ENCODE measurements around the gene MED6. TPM values are rescaled to one million over a fixed set of nuclear protein-coding genes. Genes with fewer than 3 reads are reported as not detected.

MED6 gene
- total RNA-seq, 4 donors from 2014 or later, result 27.1 to 58.7 (median 44.3) TPM

DNA sequence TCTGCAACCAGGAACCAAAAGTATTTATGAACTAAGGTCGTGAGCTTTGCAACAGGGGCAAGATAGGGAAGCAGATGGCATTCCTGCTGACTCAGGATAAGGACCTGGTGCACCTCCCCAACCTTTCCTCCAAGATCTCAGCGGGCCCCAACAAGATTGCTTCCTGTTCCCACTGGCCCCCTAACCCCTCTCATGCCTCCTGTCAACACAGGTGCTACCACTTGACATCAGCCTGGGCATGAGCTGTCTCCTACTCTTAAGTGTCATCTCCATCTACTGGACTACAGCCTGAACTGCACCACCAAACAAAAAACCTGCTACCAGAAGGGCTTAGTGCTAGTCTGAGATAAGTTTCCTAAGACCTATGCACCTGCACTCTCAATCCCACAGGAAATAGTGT is 32.7 kb downstream of the MED6 start:
- WGBS, 2 donors, result 64 to 66% methylated on average over 2 of the region's 2 CpGs
- H3K4me3 ChIP-seq (ENCODE audit: low read depth, poor library complexity, severe bottlenecking), result no peak overlapping the region
- TF ChIP-seq, protein P1, sequence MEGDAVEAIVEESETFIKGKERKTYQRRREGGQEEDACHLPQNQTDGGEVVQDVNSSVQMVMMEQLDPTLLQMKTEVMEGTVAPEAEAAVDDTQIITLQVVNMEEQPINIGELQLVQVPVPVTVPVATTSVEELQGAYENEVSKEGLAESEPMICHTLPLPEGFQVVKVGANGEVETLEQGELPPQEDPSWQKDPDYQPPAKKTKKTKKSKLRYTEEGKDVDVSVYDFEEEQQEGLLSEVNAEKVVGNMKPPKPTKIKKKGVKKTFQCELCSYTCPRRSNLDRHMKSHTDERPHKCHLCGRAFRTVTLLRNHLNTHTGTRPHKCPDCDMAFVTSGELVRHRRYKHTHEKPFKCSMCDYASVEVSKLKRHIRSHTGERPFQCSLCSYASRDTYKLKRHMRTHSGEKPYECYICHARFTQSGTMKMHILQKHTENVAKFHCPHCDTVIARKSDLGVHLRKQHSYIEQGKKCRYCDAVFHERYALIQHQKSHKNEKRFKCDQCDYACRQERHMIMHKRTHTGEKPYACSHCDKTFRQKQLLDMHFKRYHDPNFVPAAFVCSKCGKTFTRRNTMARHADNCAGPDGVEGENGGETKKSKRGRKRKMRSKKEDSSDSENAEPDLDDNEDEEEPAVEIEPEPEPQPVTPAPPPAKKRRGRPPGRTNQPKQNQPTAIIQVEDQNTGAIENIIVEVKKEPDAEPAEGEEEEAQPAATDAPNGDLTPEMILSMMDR (IDR thresholded peaks at IDR 0.05), result no peak
- TF ChIP-seq POLR2A (IDR thresholded peaks at IDR 0.05), result no peak
- no peak for DNase-seq (ENCODE audit: low spot score in 2 of 2)
- intact Hi-C loops (cut with DNase I; ENCODE audit: low total_unique reads), result no loop called here

DNA sequence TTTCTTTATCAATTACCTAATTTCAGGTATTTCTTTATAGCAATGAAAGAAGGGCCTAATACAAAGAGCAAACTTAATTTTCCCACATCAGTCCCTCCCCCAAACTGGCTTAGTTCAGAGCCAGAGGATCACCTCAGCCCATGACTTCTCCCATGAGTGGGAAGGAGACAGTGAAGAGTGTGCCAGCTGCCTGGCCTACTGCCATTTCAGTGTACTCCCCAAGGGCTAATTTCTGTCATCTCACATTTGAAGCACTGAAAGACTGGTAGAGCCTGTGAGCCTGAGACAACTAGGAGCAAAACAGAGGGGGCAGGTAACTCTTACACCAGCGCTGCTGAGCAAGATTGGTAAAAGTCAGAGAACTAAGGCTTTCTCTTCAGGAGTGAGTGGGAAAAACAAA is 36.6 kb downstream of the MED6 start:
- WGBS, 2 donors, result 70 to 74% methylated on average over 1 of the region's 1 CpG
- no peak for TF ChIP-seq POLR2A (IDR thresholded peaks at IDR 0.05)
- TF ChIP-seq, protein P1 (IDR thresholded peaks at IDR 0.05), result no peak
- intact Hi-C loops (cut with DNase I; ENCODE audit: low total_unique reads), result no loop called here
- DNase-seq (ENCODE audit: low spot score in 2 of 2), result no peak
- no peak overlapping the region for H3K4me3 ChIP-seq (ENCODE audit: low read depth, poor library complexity, severe bottlenecking)

DNA sequence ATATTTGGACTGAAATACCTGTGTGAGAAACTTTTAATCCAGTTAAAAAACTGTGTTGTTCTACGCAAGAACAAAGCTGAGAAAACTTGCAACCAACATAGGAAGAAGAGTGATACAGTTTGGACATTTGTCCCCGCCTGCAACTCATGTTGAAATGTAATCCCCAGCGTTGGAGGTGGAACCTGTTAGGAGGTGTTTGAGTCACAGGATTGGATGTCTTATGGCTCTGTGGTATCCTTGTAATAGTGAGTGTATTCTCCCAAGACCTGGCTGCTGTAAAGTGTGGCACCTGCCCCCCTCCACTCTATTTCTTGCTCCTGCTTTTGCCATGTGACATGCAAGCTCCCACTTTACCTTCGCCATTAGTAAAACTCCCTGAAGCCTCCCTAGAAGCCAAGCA is 37.0 kb downstream of the MED6 start:
- H3K4me3 ChIP-seq (ENCODE audit: low read depth, poor library complexity, severe bottlenecking), result no peak overlapping the region
- no peak for TF ChIP-seq POLR2A (IDR thresholded peaks at IDR 0.05)
- TF ChIP-seq, protein P1 (IDR thresholded peaks at IDR 0.05), result no peak
- DNase-seq (ENCODE audit: low spot score in 2 of 2), result no peak
- intact Hi-C loops (cut with DNase I; ENCODE audit: low total_unique reads), result no loop called here
- WGBS, 2 donors, result 83 to 90% methylated on average over 4 of the region's 4 CpGs

DNA sequence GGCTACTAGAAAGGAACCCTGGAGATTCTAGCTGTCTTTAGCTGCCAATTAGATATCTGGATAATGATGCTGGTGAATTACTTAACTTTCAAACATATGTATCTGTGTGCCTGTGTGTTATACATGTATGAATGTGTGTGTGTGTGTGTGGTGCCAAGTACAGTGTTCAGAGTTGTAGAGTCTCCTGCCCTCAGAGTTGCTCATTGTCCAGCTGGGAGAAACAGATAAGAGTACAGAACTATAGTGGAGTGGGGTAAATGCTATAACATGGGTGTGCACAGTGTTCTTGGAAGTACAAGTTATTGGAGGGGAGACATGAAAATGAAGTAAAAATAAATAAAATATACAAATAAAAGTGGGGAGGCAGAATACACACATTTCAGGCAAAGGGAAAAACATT is 42.1 kb downstream of the MED6 start:
- no peak for TF ChIP-seq POLR2A (IDR thresholded peaks at IDR 0.05)
- TF ChIP-seq, protein P1 (IDR thresholded peaks at IDR 0.05), result no peak
- H3K4me3 ChIP-seq (ENCODE audit: low read depth, poor library complexity, severe bottlenecking), result no peak overlapping the region
- no peak for DNase-seq (ENCODE audit: low spot score in 2 of 2)
- intact Hi-C loops (cut with DNase I; ENCODE audit: low total_unique reads), result no loop called here

DNA sequence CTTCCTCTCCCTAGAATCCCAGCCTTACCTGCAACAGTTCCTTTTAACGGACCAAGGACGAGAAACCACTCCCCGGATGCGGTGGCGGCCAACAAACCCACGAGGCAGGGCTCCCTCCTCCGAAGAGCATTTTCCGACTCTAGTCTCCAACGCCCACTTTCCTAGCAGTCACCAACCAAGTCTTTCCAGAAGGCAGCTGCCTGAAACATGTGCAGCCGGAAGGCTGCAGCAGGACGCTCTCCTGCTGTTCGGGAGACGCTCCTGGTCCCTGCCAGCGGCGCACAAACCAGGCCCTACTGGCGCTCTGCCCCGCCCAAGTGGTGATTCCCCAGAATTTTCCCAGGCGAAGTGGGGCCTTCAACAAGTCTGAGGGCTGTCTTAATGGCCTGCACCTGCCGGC is 44.6 kb downstream of the MED6 start:
- no peak overlapping the region for H3K4me3 ChIP-seq (ENCODE audit: low read depth, poor library complexity, severe bottlenecking)
- intact Hi-C loops (cut with DNase I; ENCODE audit: low total_unique reads), result no loop called here
- WGBS, 2 donors, result 14 to 35% methylated on average over 19 of the region's 19 CpGs
- TF ChIP-seq POLR2A (IDR thresholded peaks at IDR 0.05), result no peak
- TF ChIP-seq, protein P1 (IDR thresholded peaks at IDR 0.05), result no peak
- no peak for DNase-seq (ENCODE audit: low spot score in 2 of 2)

DNA sequence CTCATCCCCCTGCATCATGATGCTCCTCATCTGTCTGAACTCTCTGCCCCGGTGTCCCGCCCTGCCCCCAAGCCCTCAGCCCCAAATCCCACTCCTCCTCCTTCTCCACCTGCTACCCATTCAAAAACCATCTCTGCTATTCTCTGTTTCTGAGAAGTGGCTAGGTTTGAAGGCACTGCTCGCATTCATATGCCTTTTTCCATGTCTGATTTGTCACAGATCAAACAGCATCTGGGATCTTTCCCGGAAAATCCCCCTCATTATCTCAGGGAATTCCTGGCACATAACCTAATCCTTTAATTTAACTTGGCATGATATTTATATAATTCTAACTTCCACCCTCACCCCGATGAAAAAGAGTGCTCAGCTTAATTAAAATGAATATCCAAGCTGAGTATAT is 62.4 kb downstream of the MED6 start:
- DNase-seq (ENCODE audit: low spot score in 2 of 2), result no peak
- no peak for TF ChIP-seq POLR2A (IDR thresholded peaks at IDR 0.05)
- TF ChIP-seq, protein P1 (IDR thresholded peaks at IDR 0.05), result no peak
- H3K4me3 ChIP-seq (ENCODE audit: low read depth, poor library complexity, severe bottlenecking), result no peak overlapping the region
- 50 to 56% methylated on average over 5 of the region's 5 CpGs for WGBS, 2 donors
- intact Hi-C loops (cut with DNase I; ENCODE audit: low total_unique reads), result no loop called here

Data from lower leg skin (tissue), 4 donors.